Amniotic epithelial cell (primary cell): ENCODE measurements around the gene MMP14.

Experiments
- DNase-seq: peaks from one replicate; pipeline ENCODE4 v3.0.0-alpha.2; 2010; ENCODE audit warnings: low read depth

The MMP14 gene

GRCh38 chr14:22861651-22862050, 25.3 kb downstream of the MMP14 start:
- no peak for DNase-seq

- DNase-seq: no peak
Measured at GRCh38 chr14:22864979-22865378, 28.6 kb downstream of the MMP14 start.

- DNase-seq: no peak
Measured at GRCh38 chr14:22865424-22866405, 29.3 kb downstream of the MMP14 start.

GRCh38 chr14:22866874-22867273, 30.5 kb downstream of the MMP14 start:
- DNase-seq: no peak

- no peak for DNase-seq
Measured at GRCh38 chr14:22870811-22871223, 34.4 kb downstream of the MMP14 start.

GRCh38 chr14:22871224-22872032, 35.0 kb downstream of the MMP14 start, which contains the start of gene LRP10:
Gene LRP10, plus strand, starts transcription at chr14:22871740. Its CDS starts 564 bp downstream, at chr14:22872304.
- DNase-seq: peak; percentile 86

GRCh38 chr14:22872033-22872832, 35.8 kb downstream of the MMP14 start:
- DNase-seq: peak; percentile 75

- DNase-seq: no peak
Measured at GRCh38 chr14:22872833-22873520, 36.6 kb downstream of the MMP14 start.

- DNase-seq: no peak
Measured at GRCh38 chr14:22875003-22875747, 38.8 kb downstream of the MMP14 start.

GRCh38 chr14:22875748-22876319, 39.4 kb downstream of the MMP14 start:
- DNase-seq: no peak

GRCh38 chr14:22877000-22877501, 40.7 kb downstream of the MMP14 start:
- DNase-seq: no peak

- DNase-seq: no peak
Measured at GRCh38 chr14:22878271-22879246, 42.2 kb downstream of the MMP14 start.

- no peak for DNase-seq
Measured at GRCh38 chr14:22882064-22882463, 45.7 kb downstream of the MMP14 start.

GRCh38 chr14:22882529-22883172, 46.3 kb downstream of the MMP14 start:
- DNase-seq: peak; percentile 48

GRCh38 chr14:22883173-22883976, 47.0 kb downstream of the MMP14 start, which contains the start of gene REM2:
Gene REM2, plus strand, starts transcription at chr14:22883222. Its CDS starts 66 bp downstream, at chr14:22883288.
- DNase-seq: no peak

GRCh38 chr14:22884076-22884737, 47.8 kb downstream of the MMP14 start:
- no peak for DNase-seq
